ENCODE measurements around the gene TLCD3B. TPM values are rescaled to one million over a fixed set of nuclear protein-coding genes. Genes with fewer than 3 reads are reported as not detected.

The TLCD3B gene
- total and polyA plus RNA-seq, 9 of the 15 experiments (the other 6 are each of a cell fraction or from before 2014, with no cell fraction given) = 0.10 to 0.52 (median 0.23) TPM; not detected in 4

DNA sequence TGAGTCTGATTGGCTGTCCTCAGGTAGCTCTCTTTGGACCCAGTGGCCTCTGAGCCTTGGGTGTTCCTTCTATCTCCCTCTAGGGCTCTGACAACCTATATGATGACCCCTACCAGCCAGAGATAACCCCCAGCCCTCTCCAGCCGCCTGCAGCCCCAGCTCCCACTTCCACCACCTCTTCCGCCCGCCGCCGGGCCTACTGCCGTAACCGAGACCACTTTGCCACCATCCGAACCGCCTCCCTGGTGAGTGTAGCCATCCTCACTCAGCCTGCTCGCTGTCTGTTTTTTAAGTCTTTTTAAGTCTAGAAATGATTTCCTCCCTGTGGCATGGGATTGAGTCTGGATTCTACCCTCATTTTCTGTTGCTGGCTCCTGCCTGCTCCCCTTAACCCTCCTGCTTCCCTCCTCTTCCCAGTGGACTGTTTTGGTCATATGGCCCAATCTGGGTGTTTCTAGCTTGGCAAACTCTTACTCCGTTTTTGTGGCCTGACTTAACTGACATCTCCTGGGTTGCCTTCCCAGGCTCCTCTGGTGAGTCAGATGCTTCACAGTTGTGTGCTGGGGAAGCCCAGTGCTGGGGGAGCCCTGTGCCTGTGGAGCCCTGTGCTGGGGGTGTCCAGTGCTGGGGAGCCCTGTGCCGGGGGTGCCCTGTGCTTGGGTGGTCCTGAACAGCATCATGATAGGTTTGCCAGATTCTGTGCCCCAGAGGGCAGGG, 47.5 kb downstream of the TLCD3B start:
- no TSS peak for BruUV-seq (replicated peaks)
- Histone ChIP-seq H3K4me1 (replicated peaks in 1 of 2; ENCODE audit: control insufficient read depth in 2 of 2, insufficient read depth in 2 of 2, low read length in 2 of 2) (peaks cover 0 to 12% of the 10 kb centered on the region in 2 experiments; a peak in 1 of 5 replicates), H3K4me2 (ENCODE audit: insufficient read depth, low read length) (no peak overlapping the region), H3K27me3 (ENCODE audit: control insufficient read depth in 2 of 2, insufficient read depth in 2 of 2, low read length in 2 of 2) (no peaks in the 10 kb centered on the region), H3K79me2 (ENCODE audit: control insufficient read depth, insufficient read depth, low read length) (no peaks in the 10 kb centered on the region), H4K20me1 (replicated peaks; ENCODE audit: control insufficient read depth, insufficient read depth, low read length) (0 out of 2 replicates have a peak, but pooled peaks cover 2% of the 10 kb centered on the region), H3K9me1 (ENCODE audit: control insufficient read depth, insufficient read depth, low read length) (no peaks in the 10 kb centered on the region), H3K36me3 (ENCODE audit: control insufficient read depth, insufficient read depth, low read length) (peaks cover 100% of the 10 kb centered on the region), H2AFZ (ENCODE audit: low read depth, low read length) (no peak overlapping the region), H3K4me3 (no peak overlapping the region), H3K9ac (ENCODE audit: insufficient read depth in 1 of 2, low read depth in 2 of 2, low read length in 2 of 2) (no peak overlapping the region), H3K9me3 (replicated peaks; ENCODE audit: control insufficient read depth, insufficient read depth, low read depth, low read length) (no peaks in the 10 kb centered on the region), H3K27ac (ENCODE audit: extremely low read depth, low read depth, low read length) (no peak overlapping the region)
- no peak for ATAC-seq
- intact Hi-C loops (cut with micrococcal nuclease) = no loop called here
- ChIA-PET CTCF (ENCODE audit: low intra/inter-chr PET ratio) (no interaction called here), POLR2A (interaction anchor here (0.6 to 2.5 kb wide), 4 partner anchors 10 to 76 kb away, joined by 3 to 6 read pairs (median 3); no protein-coding TSS in a partner anchor)
- 92% methylated on average over 12 of the region's 12 CpGs for WGBS (ENCODE audit: insufficient coverage, low coverage, missing lambda C conversion rate)
- DNase-seq (ENCODE audit: extremely low read depth in 1 of 4, low spot score in 3 of 4) = no peak
- no peak for FAIRE-seq
- TF ChIP-seq KLF13 (tag; IDR thresholded peaks at IDR 0.05; ENCODE audit: borderline replicate concordance, low read depth) (no peak), NFIC (IDR thresholded peaks at IDR 0.05) (no peak)
- in situ Hi-C loops (cut with MboI) = no loop called here

DNA sequence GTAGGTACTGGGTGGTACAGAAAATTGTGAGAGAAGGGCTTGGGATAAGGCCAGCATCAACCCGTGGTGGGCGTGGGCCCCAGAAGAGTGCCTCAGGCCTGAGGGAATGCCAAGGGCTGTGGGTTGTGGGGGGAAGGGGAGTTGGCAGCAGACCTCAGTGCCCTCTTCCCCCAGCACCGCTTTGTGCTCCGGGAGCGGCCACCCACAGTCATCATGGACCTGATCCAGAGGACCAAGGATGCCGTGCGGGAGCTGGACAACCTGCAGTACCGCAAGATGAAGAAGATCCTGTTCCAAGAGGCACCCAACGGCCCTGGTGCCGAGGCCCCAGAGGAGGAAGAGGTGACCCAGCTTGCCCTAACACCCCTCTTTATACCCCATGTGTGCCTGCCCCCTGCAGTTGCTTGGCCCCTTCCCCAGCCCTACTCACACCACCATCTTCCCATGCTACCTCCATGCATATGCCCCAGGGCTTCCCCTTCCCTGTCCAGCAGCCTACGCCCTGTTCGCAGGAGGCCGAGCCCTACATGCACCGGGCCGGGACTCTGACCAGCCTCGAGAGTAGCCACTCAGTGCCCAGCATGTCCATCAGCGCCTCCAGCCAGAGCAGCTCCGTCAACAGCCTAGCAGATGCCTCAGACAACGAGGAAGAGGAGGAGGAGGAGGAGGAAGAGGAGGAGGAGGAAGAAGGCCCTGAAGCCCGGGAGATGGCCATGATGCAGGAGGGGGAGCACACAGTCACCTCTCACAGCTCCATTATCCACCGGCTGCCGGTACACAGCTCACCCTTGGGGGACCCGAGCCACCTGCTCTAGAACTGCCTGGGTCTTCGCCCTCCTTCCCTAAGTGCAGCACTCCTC, 48.3 kb downstream of the TLCD3B start:
- no TSS peak for BruUV-seq (replicated peaks)
- intact Hi-C loops (cut with micrococcal nuclease) (no loop called here), in situ Hi-C loops (cut with MboI) (no loop called here)
- Histone ChIP-seq H3K9me3 (replicated peaks; ENCODE audit: control insufficient read depth, insufficient read depth, low read depth, low read length) (no peaks in the 10 kb centered on the region), H3K27me3 (ENCODE audit: control insufficient read depth in 2 of 2, insufficient read depth in 2 of 2, low read length in 2 of 2) (no peaks in the 10 kb centered on the region), H3K4me1 (replicated peaks in 1 of 2; ENCODE audit: control insufficient read depth in 2 of 2, insufficient read depth in 2 of 2, low read length in 2 of 2) (peaks cover 0 to 9% of the 10 kb centered on the region in 2 experiments; a peak in 1 of 5 replicates), H3K4me2 (ENCODE audit: insufficient read depth, low read length) (no peak overlapping the region), H3K36me3 (ENCODE audit: control insufficient read depth, insufficient read depth, low read length) (peaks cover 100% of the 10 kb centered on the region), H3K9ac (ENCODE audit: insufficient read depth in 1 of 2, low read depth in 2 of 2, low read length in 2 of 2) (no peak overlapping the region; a peak in 1 of 4 replicates), H4K20me1 (replicated peaks; ENCODE audit: control insufficient read depth, insufficient read depth, low read length) (peaks cover 2% of the 10 kb centered on the region; the same call in 1 of the 2 replicates), H3K79me2 (ENCODE audit: control insufficient read depth, insufficient read depth, low read length) (no peaks in the 10 kb centered on the region), H3K9me1 (ENCODE audit: control insufficient read depth, insufficient read depth, low read length) (no peaks in the 10 kb centered on the region), H2AFZ (ENCODE audit: low read depth, low read length) (no peak overlapping the region), H3K4me3 (no peak overlapping the region), H3K27ac (ENCODE audit: extremely low read depth, low read depth, low read length) (no peak overlapping the region)
- DNase-seq (ENCODE audit: extremely low read depth in 1 of 4, low spot score in 3 of 4) (no peak), ATAC-seq (no peak), FAIRE-seq (no peak)
- WGBS (ENCODE audit: insufficient coverage, low coverage, missing lambda C conversion rate) = 90% methylated on average over 22 of the region's 24 CpGs
- ChIA-PET CTCF (ENCODE audit: low intra/inter-chr PET ratio) (no interaction called here), POLR2A (interaction anchor here (0.6 to 2.5 kb wide), 3 partner anchors 10 to 48 kb away, joined by 3 to 6 read pairs (median 3); no protein-coding TSS in a partner anchor)
- TF ChIP-seq TBP (optimal IDR thresholded peaks at IDR 0.05; ENCODE audit: low read depth, low read length) (no peak), ZNF436 (CRISPR knock-in tag; IDR thresholded peaks at IDR 0.05) (no peak), SRSF7 (optimal IDR thresholded peaks at IDR 0.05; ENCODE audit: low read depth, low read length) (no peak), PCBP1 (IDR thresholded peaks at IDR 0.05; ENCODE audit: low read depth, low read length, poor library complexity, severe bottlenecking) (no peak)
- TF ChIP-seq, protein P1, sequence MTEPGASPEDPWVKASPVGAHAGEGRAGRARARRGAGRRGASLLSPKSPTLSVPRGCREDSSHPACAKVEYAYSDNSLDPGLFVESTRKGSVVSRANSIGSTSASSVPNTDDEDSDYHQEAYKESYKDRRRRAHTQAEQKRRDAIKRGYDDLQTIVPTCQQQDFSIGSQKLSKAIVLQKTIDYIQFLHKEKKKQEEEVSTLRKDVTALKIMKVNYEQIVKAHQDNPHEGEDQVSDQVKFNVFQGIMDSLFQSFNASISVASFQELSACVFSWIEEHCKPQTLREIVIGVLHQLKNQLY (CRISPR knock-in tag; conservative IDR thresholded peaks at IDR 0.05) = no peak
- TF ChIP-seq, protein P2, sequence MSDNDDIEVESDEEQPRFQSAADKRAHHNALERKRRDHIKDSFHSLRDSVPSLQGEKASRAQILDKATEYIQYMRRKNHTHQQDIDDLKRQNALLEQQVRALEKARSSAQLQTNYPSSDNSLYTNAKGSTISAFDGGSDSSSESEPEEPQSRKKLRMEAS (CRISPR knock-in tag; IDR thresholded peaks at IDR 0.05) = no peak
- TF ChIP-seq, protein P3, sequence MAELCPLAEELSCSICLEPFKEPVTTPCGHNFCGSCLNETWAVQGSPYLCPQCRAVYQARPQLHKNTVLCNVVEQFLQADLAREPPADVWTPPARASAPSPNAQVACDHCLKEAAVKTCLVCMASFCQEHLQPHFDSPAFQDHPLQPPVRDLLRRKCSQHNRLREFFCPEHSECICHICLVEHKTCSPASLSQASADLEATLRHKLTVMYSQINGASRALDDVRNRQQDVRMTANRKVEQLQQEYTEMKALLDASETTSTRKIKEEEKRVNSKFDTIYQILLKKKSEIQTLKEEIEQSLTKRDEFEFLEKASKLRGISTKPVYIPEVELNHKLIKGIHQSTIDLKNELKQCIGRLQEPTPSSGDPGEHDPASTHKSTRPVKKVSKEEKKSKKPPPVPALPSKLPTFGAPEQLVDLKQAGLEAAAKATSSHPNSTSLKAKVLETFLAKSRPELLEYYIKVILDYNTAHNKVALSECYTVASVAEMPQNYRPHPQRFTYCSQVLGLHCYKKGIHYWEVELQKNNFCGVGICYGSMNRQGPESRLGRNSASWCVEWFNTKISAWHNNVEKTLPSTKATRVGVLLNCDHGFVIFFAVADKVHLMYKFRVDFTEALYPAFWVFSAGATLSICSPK (IDR thresholded peaks at IDR 0.05; ENCODE audit: borderline replicate concordance) = no peak

Measured in K562 (cell line).